GM18526 (cell line): ENCODE data around the gene ZNF836.

Source experiments
- POLR2A ChIP-seq: IDR thresholded peaks from 3 replicates; pipeline ENCODE4 v1.6.1; 2011; ENCODE audit not compliant: insufficient read length; ENCODE audit errors: extremely low read depth

ZNF836 gene

DNA sequence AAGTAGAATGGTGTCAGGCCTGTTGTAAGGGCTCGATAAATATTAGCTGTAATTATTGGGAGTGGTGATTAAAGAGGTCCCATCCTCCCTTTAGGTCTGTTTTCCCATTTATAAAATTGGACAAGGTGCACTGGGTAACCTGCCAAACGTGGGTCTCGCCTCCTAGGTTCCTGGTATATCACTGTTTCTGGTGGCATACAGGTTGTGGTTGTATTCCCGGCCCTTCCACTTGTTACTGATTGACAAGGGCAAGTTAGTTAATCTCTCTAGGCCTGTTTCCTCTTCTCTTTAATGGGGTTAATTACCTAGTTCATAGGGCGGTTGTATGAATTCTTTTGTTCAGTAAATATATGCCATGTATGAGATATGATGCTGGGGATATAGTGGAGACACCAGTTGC, 20.0 kb upstream of the ZNF836 start:
- no peak for TF ChIP-seq POLR2A

- TF ChIP-seq POLR2A = no peak
Measured at GRCh38 chr19:52190487-52191293, 19.3 kb upstream of the ZNF836 start.

- TF ChIP-seq POLR2A = peak; percentile 86
Measured at GRCh38 chr19:52189735-52190486, 18.5 kb upstream of the ZNF836 start, which contains the start of gene PPP2R1A. Gene PPP2R1A, plus strand, starts transcription at chr19:52190052. Its CDS starts 45 bp downstream, at chr19:52190097.

DNA sequence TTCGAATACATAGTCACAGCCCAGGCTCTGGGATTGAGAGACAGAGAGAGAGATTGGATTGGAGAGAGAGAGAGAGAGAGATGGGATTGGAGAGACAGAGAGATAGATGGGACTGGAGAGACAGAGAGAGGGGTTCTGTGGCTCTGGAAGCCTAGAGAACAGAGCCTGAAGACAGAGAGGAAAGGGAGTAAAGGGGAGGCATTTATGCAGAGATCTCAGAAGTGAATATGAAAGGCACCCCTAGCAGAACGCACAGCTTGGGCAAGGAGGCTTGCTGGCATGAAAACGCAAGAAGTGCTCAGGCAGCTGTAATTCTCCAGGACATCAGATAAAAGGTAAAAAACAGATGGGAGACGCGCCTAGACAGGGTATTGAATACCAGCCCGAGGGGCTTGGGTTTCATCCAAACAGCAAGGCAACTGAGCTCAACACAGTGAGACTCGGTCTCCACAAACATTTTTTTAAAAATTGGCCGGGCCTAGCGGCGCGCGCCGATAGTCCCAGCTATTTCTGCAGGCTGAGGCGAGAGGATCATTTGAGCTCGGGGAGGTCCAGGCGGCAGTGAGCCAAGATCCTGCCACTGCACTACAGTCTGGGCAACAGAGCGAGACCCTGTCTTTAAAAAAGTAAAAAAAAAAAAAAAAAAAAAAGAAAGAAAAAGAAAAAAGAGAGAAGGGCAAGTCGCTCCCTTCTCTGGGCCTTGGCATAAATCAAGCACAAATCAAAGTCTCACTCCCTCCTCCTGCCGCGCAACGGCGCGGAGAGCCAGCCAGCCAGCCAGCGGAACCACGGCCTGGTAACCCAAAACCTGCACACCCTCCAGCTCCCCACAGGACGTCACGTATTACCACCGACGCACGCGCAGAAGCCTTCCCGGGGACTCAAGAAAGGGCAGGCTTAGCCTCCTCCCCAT, 17.7 kb upstream of the ZNF836 start:
- peak; percentile 80 for TF ChIP-seq POLR2A

GRCh38 chr19:52187407-52187806, 16.0 kb upstream of the ZNF836 start:
- no peak for TF ChIP-seq POLR2A

DNA sequence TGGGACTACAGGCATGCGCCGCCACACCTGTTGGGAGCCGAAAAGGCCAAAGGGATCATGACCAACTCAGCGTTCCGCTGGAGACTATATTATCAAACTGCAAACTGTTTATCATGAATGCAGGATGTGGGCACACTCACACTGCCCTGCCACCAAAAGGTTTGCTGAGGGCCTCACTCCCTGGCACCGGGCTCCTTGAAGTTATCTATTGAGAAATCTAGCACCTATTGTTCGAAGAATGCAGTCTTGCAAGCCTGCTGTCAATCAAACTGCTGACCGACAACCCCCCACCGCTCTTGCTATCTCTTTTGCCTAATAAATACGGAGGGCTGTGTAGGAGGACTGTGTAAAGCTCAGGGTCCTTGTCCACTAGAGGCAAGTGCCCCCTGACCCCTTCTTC, 5.2 kb upstream of the ZNF836 start:
- no peak for TF ChIP-seq POLR2A

DNA sequence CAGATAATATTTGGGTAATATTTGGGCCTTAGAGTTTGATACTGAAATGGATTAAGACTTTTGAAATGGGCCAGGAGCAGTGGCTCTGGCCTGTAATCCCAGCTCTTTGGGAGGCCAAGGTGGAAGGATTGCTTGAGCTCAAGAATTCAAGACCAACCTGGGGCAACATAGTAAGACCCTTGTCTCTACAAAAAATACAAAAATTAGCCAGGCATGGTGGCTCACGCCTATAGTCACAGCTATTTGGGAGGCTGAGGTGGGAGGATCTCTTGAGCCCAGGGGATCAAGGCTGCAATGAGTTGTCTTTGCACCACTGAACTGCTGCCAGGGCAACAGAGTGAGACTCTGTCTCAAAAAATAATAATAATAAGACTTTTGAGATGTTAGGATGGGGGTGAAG, 926 bp upstream of the ZNF836 start:
- TF ChIP-seq POLR2A = no peak

- TF ChIP-seq POLR2A = no peak
Measured at GRCh38 chr19:52170863-52171320, 529 bp downstream of the ZNF836 start.

- TF ChIP-seq POLR2A = no peak
Measured at GRCh38 chr19:52170304-52170703, 1.1 kb downstream of the ZNF836 start.

DNA sequence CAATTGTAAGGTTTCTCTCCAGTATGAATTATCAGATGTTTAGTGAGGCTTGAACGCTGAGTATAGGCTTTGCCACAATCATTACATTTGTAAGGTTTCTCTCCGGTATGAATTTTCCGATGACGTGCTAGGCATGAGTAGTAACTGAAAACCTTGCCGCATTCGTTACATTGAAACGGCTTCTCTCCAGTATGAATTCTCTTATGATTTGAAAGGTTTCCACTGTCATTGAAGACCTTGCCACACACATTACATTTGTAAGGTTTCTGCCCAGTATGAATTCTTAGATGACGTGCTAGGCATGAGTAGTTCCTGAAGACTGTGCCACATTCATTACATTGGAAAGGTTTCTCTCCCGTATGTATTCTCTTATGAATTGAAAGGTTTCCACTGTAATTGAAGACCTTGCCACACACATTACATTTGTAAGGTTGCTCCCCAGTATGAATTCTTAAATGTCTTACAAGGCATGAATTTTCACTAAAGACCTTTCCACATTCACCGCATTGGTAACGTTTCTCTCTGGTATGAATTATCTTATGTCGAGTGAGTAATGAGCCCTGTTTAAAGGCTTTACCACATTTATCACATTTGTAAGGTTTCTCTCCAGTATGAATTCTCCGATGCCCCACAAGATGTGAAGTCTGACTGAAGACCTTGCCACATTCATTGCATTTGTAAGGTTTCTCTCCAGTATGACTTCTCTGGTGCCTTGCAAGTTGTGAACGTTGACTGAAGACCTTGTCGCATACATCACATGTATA, 15.6 kb downstream of the ZNF836 start:
- TF ChIP-seq POLR2A = no peak

GRCh38 chr19:52148256-52148655, 23.2 kb downstream of the ZNF836 start:
- TF ChIP-seq POLR2A = no peak

DNA sequence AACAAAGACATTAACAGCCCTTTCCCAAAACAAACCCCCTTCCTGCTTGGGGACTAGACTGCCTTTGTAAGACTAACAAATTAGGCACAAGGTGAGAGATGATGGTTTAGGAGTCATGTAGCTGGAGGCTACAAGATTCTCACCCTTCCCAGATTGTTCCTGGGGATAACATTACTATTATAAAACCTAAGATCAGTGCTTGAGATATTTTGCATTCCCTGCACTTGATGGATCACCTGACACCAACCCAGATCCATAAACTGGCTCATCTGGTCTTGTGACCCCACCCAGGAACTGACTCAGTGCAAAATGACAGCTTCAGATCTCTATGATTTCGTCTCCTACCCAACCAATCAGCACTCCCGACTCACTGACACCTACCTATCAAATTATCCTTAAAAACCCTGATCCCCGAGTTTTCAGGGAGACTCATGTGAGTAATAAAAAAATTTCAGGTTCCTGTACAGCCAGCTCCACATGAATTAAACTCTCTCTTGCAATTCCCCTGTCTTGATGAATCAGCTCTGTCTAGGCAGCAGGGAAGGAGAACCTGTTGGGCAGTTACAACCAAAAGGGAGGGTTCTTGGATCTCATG, 29.3 kb downstream of the ZNF836 start:
- TF ChIP-seq POLR2A = no peak

DNA sequence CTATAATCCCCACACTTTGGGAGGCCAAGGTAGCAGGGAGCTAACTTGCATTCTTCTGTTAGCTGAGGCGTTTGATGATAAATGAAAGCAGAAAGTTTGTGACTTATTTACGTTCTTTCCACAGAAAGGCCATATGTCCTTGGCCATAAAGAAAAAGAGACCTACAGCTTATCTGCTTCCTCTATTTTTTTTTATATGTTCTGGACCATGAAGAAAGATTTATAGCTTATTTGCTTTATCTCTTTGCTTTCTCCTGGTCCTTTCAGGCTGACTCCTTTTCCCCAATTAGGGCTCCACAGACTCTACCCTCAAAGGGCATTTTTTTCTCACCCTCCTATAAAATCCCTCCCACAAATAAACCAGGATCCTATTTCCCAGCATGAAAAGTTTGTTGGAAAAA, 30.2 kb downstream of the ZNF836 start:
- TF ChIP-seq POLR2A = no peak
